ENCODE data around the gene RLN2. TPM values are rescaled to one million over a fixed set of nuclear protein-coding genes. Genes with fewer than 3 reads are reported as not detected.

RLN2 gene
- total RNA-seq, 1 donor from 2014 or later: not detected

GRCh38 chr9:5286262-5286661, 18.3 kb downstream of the RLN2 start:
- Histone ChIP-seq H3K9me3 (no peaks in the 10 kb centered on the region), H3K27me3 (no peaks in the 10 kb centered on the region), H3K36me3 (no peaks in the 10 kb centered on the region), H3K27ac (no peak overlapping the region), H3K4me1 (no peaks in the 10 kb centered on the region), H3K4me3 (no peak overlapping the region)
- DNase-seq (ENCODE audit: extremely low spot score in 2 of 2): no peak
- intact Hi-C loops (cut with DNase I): no loop called here
- no peak for TF ChIP-seq CTCF (IDR thresholded peaks at IDR 0.05)
- TF ChIP-seq POLR2A (IDR thresholded peaks at IDR 0.05): no peak
- TF ChIP-seq POLR2AphosphoS5 (IDR thresholded peaks at IDR 0.05; ENCODE audit: insufficient read depth in 1 of 2, low read depth in 1 of 2): no peak

GRCh38 chr9:5278486-5278885, 26.0 kb downstream of the RLN2 start:
- no peaks in the 10 kb centered on the region for H3K27me3 ChIP-seq
- H3K36me3 ChIP-seq: no peaks in the 10 kb centered on the region
- no peak overlapping the region for H3K27ac ChIP-seq
- no peaks in the 10 kb centered on the region for H3K9me3 ChIP-seq
- H3K4me3 ChIP-seq: no peak overlapping the region
- no peaks in the 10 kb centered on the region for H3K4me1 ChIP-seq
- TF ChIP-seq POLR2A (IDR thresholded peaks at IDR 0.05) (no peak), CTCF (IDR thresholded peaks at IDR 0.05) (no peak), POLR2AphosphoS5 (IDR thresholded peaks at IDR 0.05; ENCODE audit: insufficient read depth in 1 of 2, low read depth in 1 of 2) (no peak)
- intact Hi-C loops (cut with DNase I): no loop called here
- DNase-seq (ENCODE audit: extremely low spot score in 2 of 2): no peak

GRCh38 chr9:5274770-5275169, 29.7 kb downstream of the RLN2 start:
- TF ChIP-seq POLR2A (IDR thresholded peaks at IDR 0.05) (no peak), POLR2AphosphoS5 (IDR thresholded peaks at IDR 0.05; ENCODE audit: insufficient read depth in 1 of 2, low read depth in 1 of 2) (no peak), CTCF (IDR thresholded peaks at IDR 0.05) (no peak)
- intact Hi-C loops (cut with DNase I): no loop called here

GRCh38 chr9:5269249-5269715, 35.2 kb downstream of the RLN2 start:
- Histone ChIP-seq H3K27ac (no peak overlapping the region), H3K4me3 (no peak overlapping the region), H3K27me3 (no peaks in the 10 kb centered on the region), H3K4me1 (no peaks in the 10 kb centered on the region), H3K36me3 (no peaks in the 10 kb centered on the region), H3K9me3 (no peaks in the 10 kb centered on the region)
- DNase-seq (ENCODE audit: extremely low spot score in 2 of 2): no peak
- intact Hi-C loops (cut with DNase I): no loop called here
- TF ChIP-seq POLR2AphosphoS5 (IDR thresholded peaks at IDR 0.05; ENCODE audit: insufficient read depth in 1 of 2, low read depth in 1 of 2) (no peak), CTCF (IDR thresholded peaks at IDR 0.05) (no peak), POLR2A (IDR thresholded peaks at IDR 0.05) (no peak)

More at GRCh38 chr9:5274770-5275169, 29.7 kb downstream of the RLN2 start:
- Histone ChIP-seq H3K36me3 (no peaks in the 10 kb centered on the region), H3K4me1 (no peaks in the 10 kb centered on the region), H3K27me3 (no peaks in the 10 kb centered on the region), H3K9me3 (no peaks in the 10 kb centered on the region), H3K4me3 (no peak overlapping the region), H3K27ac (no peak overlapping the region)
- no peak for DNase-seq (ENCODE audit: extremely low spot score in 2 of 2)

GRCh38 chr9:5265939-5266338, 38.6 kb downstream of the RLN2 start:
- TF ChIP-seq POLR2AphosphoS5 (IDR thresholded peaks at IDR 0.05; ENCODE audit: insufficient read depth in 1 of 2, low read depth in 1 of 2) (no peak), CTCF (IDR thresholded peaks at IDR 0.05) (no peak), POLR2A (IDR thresholded peaks at IDR 0.05) (no peak)
- Histone ChIP-seq H3K27me3 (no peaks in the 10 kb centered on the region), H3K4me3 (no peak overlapping the region), H3K9me3 (no peaks in the 10 kb centered on the region), H3K4me1 (no peaks in the 10 kb centered on the region), H3K27ac (no peak overlapping the region), H3K36me3 (no peaks in the 10 kb centered on the region)
- DNase-seq (ENCODE audit: extremely low spot score in 2 of 2): no peak
- intact Hi-C loops (cut with DNase I): no loop called here
